Hepatocyte (in vitro differentiated cells): ENCODE results near the gene BAIAP2L1.
"Not testable (repeated sequence)": the region's sequence is repeated elsewhere in the genome, so short reads cannot be mapped to it uniquely, and the experiment has no call there.

Experiments used
- CTCF ChIP-seq: fragments of 200-600 bp; sonication (generic); IDR thresholded peaks from 2 replicates; pipeline ENCODE4 v1.5.1; 2016; ENCODE audit warnings: antibody characterized with exemption, mild to moderate bottlenecking; ENCODE audit not compliant: poor library complexity
- EZH2 ChIP-seq: fragments of 200-600 bp; sonication (generic); IDR thresholded peaks from 2 replicates; pipeline ENCODE4 v1.6.1; 2016; ENCODE audit warnings: antibody characterized with exemption, mild to moderate bottlenecking, borderline replicate concordance

GRCh38 chr7:98408146-98408545 lies 7.3 kb upstream of the BAIAP2L1 start:
- not testable (repeated sequence) for TF ChIP-seq CTCF, EZH2
